ENCODE data around the gene CTDNEP1. TPM values are rescaled to one million over a fixed set of nuclear protein-coding genes. Genes with fewer than 3 reads are reported as not detected.
A peak's percentile ranks its signal among the peaks of the same experiment; 100 is the strongest.

The CTDNEP1 gene
- total and polyA plus RNA-seq, 2 donors (not counting 3 experiments of a cell fraction or from before 2014, with no cell fraction given) = 130 to 143 TPM

- TF ChIP-seq EZH2 (IDR thresholded peaks at IDR 0.05; ENCODE audit: borderline replicate concordance, low read depth, low read length, severe bottlenecking) (no peak), GATA2 (IDR thresholded peaks at IDR 0.05; ENCODE audit: insufficient read depth, insufficient read length, low read depth, low read length) (no peak), POLR2A (IDR thresholded peaks at IDR 0.05; ENCODE audit: low read depth, low read length) (no peak), POLR2AphosphoS5 (IDR thresholded peaks at IDR 0.05; ENCODE audit: insufficient read depth, low read depth, low read length) (peak; percentile 23), FOS (IDR thresholded peaks at IDR 0.05; ENCODE audit: borderline replicate concordance, insufficient read depth, low read length) (no peak)
- ChIA-PET CTCF (interaction anchor here (0.6 to 1.1 kb wide), 2 partner anchors 36 to 371 kb away, joined by 3 read pairs; no protein-coding TSS in a partner anchor), POLR2A (no interaction called here)
- peak overlapping the region; percentile 52 for H2AFZ ChIP-seq (ENCODE audit: low read depth, low read length)
- BruUV-seq (replicated peaks) = no TSS peak
- H3K4me1 ChIP-seq (ENCODE audit: control insufficient read depth, extremely low read depth, insufficient read depth, low read length) = peaks cover 26% of the 10 kb centered on the region
- H3K4me3 ChIP-seq (replicated peaks in 1 of 3; ENCODE audit: insufficient read depth in 1 of 3, low read depth in 1 of 3, low read length in 3 of 3) = peak overlapping the region; percentile 8 to 19 (median 13)
- H4K20me1 ChIP-seq (replicated peaks; ENCODE audit: control insufficient read depth, extremely low read depth, insufficient read depth, low read length) = no peaks in the 10 kb centered on the region
- FAIRE-seq (no peak), DNase-seq (ENCODE audit: low read depth, low spot score) (no peak)
- peak overlapping the region; percentile 29 for H3K9ac ChIP-seq (replicated peaks; ENCODE audit: extremely low read depth, insufficient read depth, low read length)
- H3K9me3 ChIP-seq (replicated peaks; ENCODE audit: control insufficient read depth, insufficient read depth, low read length) = no peaks in the 10 kb centered on the region
- H3K4me2 ChIP-seq (ENCODE audit: insufficient read depth, low read length) = peak overlapping the region; percentile 31
- H3K79me2 ChIP-seq (ENCODE audit: control insufficient read depth, insufficient read depth, low read length) = no peaks in the 10 kb centered on the region
- intact Hi-C loops (cut with micrococcal nuclease) = loop anchor here (1.0 to 2.0 kb wide), 2 partner anchors 9 to 40 kb away; partner anchors contain the start of gene ELP5
- no peak overlapping the region for H3K27ac ChIP-seq (ENCODE audit: insufficient read depth, low read depth, low read length)
- peaks cover 3 to 15% of the 10 kb centered on the region in 2 experiments for H3K36me3 ChIP-seq (ENCODE audit: control insufficient read depth in 2 of 2, extremely low read depth in 1 of 2, insufficient read depth in 2 of 2, low read length in 2 of 2)
- H3K27me3 ChIP-seq (ENCODE audit: control insufficient read depth in 2 of 2, insufficient read depth in 2 of 2, low read length in 2 of 2) = no peaks in the 10 kb centered on the region
- H3K9me1 ChIP-seq (replicated peaks; ENCODE audit: control insufficient read depth, extremely low read depth, insufficient read depth, low read length) = no peaks in the 10 kb centered on the region
- dilution Hi-C loops (cut with MboI; ENCODE audit: extremely low pct_ligation_motif_present, low sequenced_read_pairs) = no loop called here
These were observed 9.3 kb upstream of the CTDNEP1 start for GRCh38 chr17:7260651-7261378.

- ChIA-PET POLR2A (no interaction called here), CTCF (interaction anchor here (0.6 to 1.5 kb wide), 3 partner anchors 36 to 372 kb away, joined by 3 read pairs; no protein-coding TSS in a partner anchor)
- no peak for TF ChIP-seq MYC (IDR thresholded peaks at IDR 0.05; ENCODE audit: low read depth, low read length)
- no peak for TF ChIP-seq GATA2 (IDR thresholded peaks at IDR 0.05; ENCODE audit: insufficient read depth, insufficient read length, low read depth, low read length)
- TF ChIP-seq JUN (IDR thresholded peaks at IDR 0.05; ENCODE audit: borderline replicate concordance, insufficient read depth, insufficient read length, low read depth) = no peak
- no peak for TF ChIP-seq CTCF (IDR thresholded peaks at IDR 0.05; ENCODE audit: extremely low read depth in 1 of 2, insufficient read depth in 1 of 2, low read depth in 1 of 2, low read length in 2 of 2)
- no peak for TF ChIP-seq MAX (IDR thresholded peaks at IDR 0.05; ENCODE audit: insufficient read depth, insufficient read length)
- TF ChIP-seq POLR2AphosphoS5 (IDR thresholded peaks at IDR 0.05; ENCODE audit: insufficient read depth, low read depth, low read length) = peak; percentile 4
- H3K9me1 ChIP-seq (replicated peaks; ENCODE audit: control insufficient read depth, extremely low read depth, insufficient read depth, low read length) = no peaks in the 10 kb centered on the region
- TSS peak; percentile 14 for BruUV-seq (replicated peaks)
- no peak for FAIRE-seq
- H3K4me2 ChIP-seq (ENCODE audit: insufficient read depth, low read length) = no peak overlapping the region
- H3K4me3 ChIP-seq (replicated peaks in 1 of 3; ENCODE audit: insufficient read depth in 1 of 3, low read depth in 1 of 3, low read length in 3 of 3) = no peak overlapping the region
- dilution Hi-C loops (cut with MboI; ENCODE audit: extremely low pct_ligation_motif_present, low sequenced_read_pairs) = no loop called here
- H3K27ac ChIP-seq (ENCODE audit: insufficient read depth, low read depth, low read length) = no peak overlapping the region
- H3K4me1 ChIP-seq (ENCODE audit: control insufficient read depth, extremely low read depth, insufficient read depth, low read length) = peaks cover 26% of the 10 kb centered on the region
- no peaks in the 10 kb centered on the region for H3K79me2 ChIP-seq (ENCODE audit: control insufficient read depth, insufficient read depth, low read length)
- H3K9me3 ChIP-seq (replicated peaks; ENCODE audit: control insufficient read depth, insufficient read depth, low read length) = no peaks in the 10 kb centered on the region
- H3K27me3 ChIP-seq (ENCODE audit: control insufficient read depth in 2 of 2, insufficient read depth in 2 of 2, low read length in 2 of 2) = no peaks in the 10 kb centered on the region
- H3K9ac ChIP-seq (replicated peaks; ENCODE audit: extremely low read depth, insufficient read depth, low read length) = no peak overlapping the region
- H4K20me1 ChIP-seq (replicated peaks; ENCODE audit: control insufficient read depth, extremely low read depth, insufficient read depth, low read length) = no peaks in the 10 kb centered on the region
- H3K36me3 ChIP-seq (ENCODE audit: control insufficient read depth in 2 of 2, extremely low read depth in 1 of 2, insufficient read depth in 2 of 2, low read length in 2 of 2) = peaks cover 3 to 17% of the 10 kb centered on the region in 2 experiments
- intact Hi-C loops (cut with micrococcal nuclease) = loop anchor here (2.0 kb wide), 1 partner anchor 39 kb away; no protein-coding TSS in a partner anchor
- DNase-seq (ENCODE audit: low read depth, low spot score) = no peak
- no peak overlapping the region for H2AFZ ChIP-seq (ENCODE audit: low read depth, low read length)
These were observed 8.6 kb upstream of the CTDNEP1 start for GRCh38 chr17:7260151-7260550.

Measured in endothelial cell of umbilical vein (primary cell).